CD8-positive, alpha-beta memory T cell (primary cell): ENCODE results near the gene SUPT4H1. TPM values are rescaled to one million over a fixed set of nuclear protein-coding genes. Genes with fewer than 3 reads are reported as not detected.
A peak's percentile ranks its signal among the peaks of the same experiment; 100 is the strongest.

Source experiments
- CTCF ChIA-PET: fragments of 350-600 bp; sonication (Branson Sonifier 250); formaldehyde crosslinking; loops from one replicate; lab custom pipeline; 2021; ENCODE audit warnings: antibody characterized with exemption; lab: Charles Lee
- POLR2A ChIA-PET: fragments of 350-600 bp; sonication (Branson Sonifier 250); formaldehyde crosslinking; loops from one replicate; lab custom pipeline; 2021; ENCODE audit warnings: antibody characterized with exemption; lab: Charles Lee
- DNase-seq, 5 donors: peaks; one replicate each; pipeline versions ENCODE4 v3.0.0 to v3.0.0-alpha.2; 2020 to 2022; ENCODE audit warnings: mixed read lengths in 1 of 5
- H3K27ac ChIP-seq: one replicate; pipeline ENCODE4 v1.7.0; 2013; ENCODE audit warnings: low read depth, mild to moderate bottlenecking, low read length, moderate library complexity
- H3K27me3 ChIP-seq: 2 replicates; pipeline ENCODE4 v1.7.0; 2013; ENCODE audit warnings: low read length, mild to moderate bottlenecking; ENCODE audit not compliant: insufficient read depth, poor library complexity, severe bottlenecking
- H3K36me3 ChIP-seq: 2 replicates; pipeline ENCODE4 v1.7.0; 2013; ENCODE audit warnings: mild to moderate bottlenecking, low read length, moderate library complexity; ENCODE audit not compliant: insufficient read depth
- H3K4me1 ChIP-seq: 2 replicates; pipeline ENCODE4 v1.7.0; 2013; ENCODE audit warnings: mild to moderate bottlenecking, low read length, moderate library complexity; ENCODE audit not compliant: insufficient read depth
- H3K4me3 ChIP-seq: 2 replicates; pipeline ENCODE4 v1.7.0; 2013; ENCODE audit warnings: mild to moderate bottlenecking, low read length
- H3K9me3 ChIP-seq: 2 replicates; pipeline ENCODE4 v1.7.0; 2013; ENCODE audit warnings: mild to moderate bottlenecking, low read length
- H3K27ac Mint-ChIP-seq, 8 donors: one replicate each; pipeline ENCODE4 v1.8.0; 2020 to 2021; ENCODE audit warnings: mixed read lengths in 8 of 8, mild to moderate bottlenecking in 6 of 8, inconsistent platforms in 3 of 8, moderate library complexity in 3 of 8
- H3K27me3 Mint-ChIP-seq, 2 donors: one replicate each; pipeline ENCODE4 v1.8.0; 2020 to 2021; ENCODE audit warnings: mixed read lengths in 2 of 2, mild to moderate bottlenecking in 1 of 2, moderate library complexity in 1 of 2
- H3K36me3 Mint-ChIP-seq, 3 donors: one replicate each; pipeline ENCODE4 v1.8.0; 2020 to 2021; ENCODE audit warnings: mixed read lengths in 3 of 3, inconsistent platforms in 1 of 3, mild to moderate bottlenecking in 1 of 3
- H3K4me1 Mint-ChIP-seq, 3 donors: one replicate each; pipeline ENCODE4 v1.8.0; 2020 to 2021; ENCODE audit warnings: mixed read lengths in 3 of 3, inconsistent platforms in 1 of 3, mild to moderate bottlenecking in 1 of 3
- H3K4me3 Mint-ChIP-seq, 7 donors: one replicate each; pipeline ENCODE4 v1.8.0; 2020 to 2021; ENCODE audit warnings: mixed read lengths in 7 of 7, mild to moderate bottlenecking in 6 of 7, moderate library complexity in 4 of 7, inconsistent platforms in 2 of 7
- H3K9me3 Mint-ChIP-seq, 5 donors: one replicate each; pipeline ENCODE4 v1.8.0; 2020 to 2022; ENCODE audit warnings: mixed read lengths in 5 of 5, mild to moderate bottlenecking in 3 of 5, moderate library complexity in 2 of 5, inconsistent platforms in 1 of 5
- polyA plus RNA-seq: library from polyadenylated mRNA; unstranded; fragments of 300-500 nt; fragmentation: Illumina TruSeq; gene quantifications from one replicate; pipeline ENCODE4 v1.2.3, GENCODE V29; 2021
- total RNA-seq, 2 experiments: library from RNA; stranded (reverse); gene quantifications; one replicate each; pipeline ENCODE4 v1.2.3, GENCODE V29; 2021

The SUPT4H1 gene
- total and polyA plus RNA-seq, 3 experiments from 2014 or later, result 97.5 to 149 (median 145) TPM

DNA sequence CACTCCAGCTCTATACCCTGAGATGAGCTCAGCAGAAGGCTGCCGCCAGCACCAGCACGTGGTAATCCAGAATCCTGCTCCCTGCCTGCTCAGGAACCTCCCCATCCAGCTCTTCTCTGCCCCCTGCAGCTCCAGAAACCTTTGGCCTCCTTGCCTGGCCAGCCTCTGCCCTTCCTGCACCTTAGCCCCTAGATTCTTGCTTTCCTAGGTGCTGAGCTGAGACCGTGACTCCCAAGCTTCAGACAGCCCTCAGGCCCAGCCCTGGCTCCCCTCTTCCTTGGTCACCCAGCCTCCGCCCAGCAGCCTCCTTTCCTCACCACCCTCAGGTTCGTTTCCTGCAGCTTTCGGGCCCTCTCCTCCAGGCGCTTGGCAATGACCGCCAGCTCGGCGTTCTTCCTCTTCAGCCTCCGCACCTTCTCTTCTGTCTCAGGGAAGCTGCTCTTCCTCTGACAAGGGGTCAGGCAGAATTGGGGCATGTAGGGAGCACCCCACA lies 26.0 kb downstream of the SUPT4H1 start:
- Mint-ChIP-seq H3K4me3 (peak overlapping the region; percentile 17 to 94 (median 75)), H3K27me3 (no peaks in the 10 kb centered on the region), H3K9me3 (no peaks in the 10 kb centered on the region), H3K4me1 (peaks cover 46 to 65% (median 58%) of the 10 kb centered on the region in 3 donors), H3K27ac (peak overlapping the region in 6 of 8 donors; percentile 3 to 98 (median 80)), H3K36me3 (peaks cover 9 to 44% (median 12%) of the 10 kb centered on the region in 3 donors)
- Histone ChIP-seq H3K4me1 (peaks cover 34% of the 10 kb centered on the region), H3K27me3 (no peaks in the 10 kb centered on the region), H3K36me3 (peaks cover 10% of the 10 kb centered on the region), H3K27ac (no peak overlapping the region), H3K9me3 (no peaks in the 10 kb centered on the region), H3K4me3 (no peak overlapping the region)
- DNase-seq, result no peak
- CTCF ChIA-PET, result interaction anchor here (1.0 to 15.4 kb wide), 6 partner anchors 9 to 92 kb away, joined by 3 to 504 read pairs (median 12); partner anchors contain the start of genes RNF43 and SUPT4H1
- POLR2A ChIA-PET, result interaction anchor here (0.9 to 13.6 kb wide), 5 partner anchors 8 to 155 kb away, joined by 3 to 491 read pairs (median 4); partner anchors contain the start of gene RNF43

GRCh38 chr17:58325289-58325726 lies 26.7 kb downstream of the SUPT4H1 start:
- Mint-ChIP-seq H3K4me1 (peaks cover 46 to 68% (median 55%) of the 10 kb centered on the region in 3 donors), H3K27me3 (no peaks in the 10 kb centered on the region), H3K27ac (peak overlapping the region in 5 of 8 donors; percentile 17 to 80 (median 74)), H3K9me3 (no peaks in the 10 kb centered on the region), H3K36me3 (peaks cover 2 to 41% (median 7%) of the 10 kb centered on the region in 3 donors), H3K4me3 (peak overlapping the region in 5 of 7 donors; percentile 5 to 55 (median 16))
- Histone ChIP-seq H3K4me3 (no peak overlapping the region), H3K27me3 (no peaks in the 10 kb centered on the region), H3K4me1 (peaks cover 34% of the 10 kb centered on the region), H3K36me3 (peaks cover 3% of the 10 kb centered on the region), H3K27ac (no peak overlapping the region), H3K9me3 (no peaks in the 10 kb centered on the region)
- no peak for DNase-seq
- ChIA-PET CTCF (interaction anchor here (1.3 to 15.4 kb wide), 5 partner anchors 8 to 92 kb away, joined by 3 to 504 read pairs (median 19); partner anchors contain the start of genes RNF43 and SUPT4H1), POLR2A (interaction anchor here (0.9 to 13.6 kb wide), 2 partner anchors 13 to 17 kb away, joined by 3 to 491 read pairs; no protein-coding TSS in a partner anchor)

DNA sequence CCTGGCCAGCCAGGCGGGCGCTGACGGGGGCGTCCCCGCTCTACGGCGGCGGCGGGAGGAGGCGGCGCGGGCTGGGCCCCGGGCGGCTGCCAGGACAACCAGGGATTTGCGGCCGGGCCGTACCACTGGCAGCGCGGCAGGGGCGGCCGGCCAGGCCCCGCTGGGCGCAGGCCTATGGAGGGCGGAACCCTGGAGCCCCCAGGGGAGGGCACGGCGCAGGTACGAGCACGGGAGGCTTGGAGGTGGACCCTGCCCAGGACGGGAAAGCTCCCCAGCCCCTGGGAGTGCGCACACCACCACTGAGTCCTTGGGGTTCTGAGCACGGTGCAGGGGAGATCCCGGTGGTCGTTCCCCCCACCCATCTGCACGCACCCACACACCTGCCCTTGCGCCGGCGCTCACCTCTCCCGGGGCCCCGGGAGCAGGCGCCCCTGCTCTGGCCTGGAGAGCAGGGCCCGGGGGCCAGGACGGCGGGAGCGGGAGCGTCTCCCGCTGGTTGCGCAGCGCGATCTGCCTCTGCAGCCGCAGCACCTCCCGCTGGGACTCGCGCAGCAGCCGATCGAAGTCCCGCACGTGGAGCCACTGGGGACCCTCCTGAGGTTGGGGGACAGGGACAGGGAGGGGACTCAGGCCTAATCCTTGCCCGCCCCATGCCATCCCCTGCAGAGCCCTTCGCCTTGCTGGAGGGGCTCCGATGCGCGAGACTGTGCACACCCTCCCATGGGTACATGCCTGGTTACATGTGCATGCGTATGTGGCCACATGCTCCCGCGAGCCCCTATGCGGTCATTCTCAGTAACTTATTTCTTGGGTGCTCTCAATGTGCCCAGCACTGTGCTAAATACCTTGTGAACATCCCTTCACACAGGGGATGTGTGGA lies 27.4 kb downstream of the SUPT4H1 start:
- Histone ChIP-seq H3K9me3 (no peaks in the 10 kb centered on the region), H3K4me1 (peaks cover 34% of the 10 kb centered on the region), H3K27me3 (no peaks in the 10 kb centered on the region), H3K27ac (no peak overlapping the region), H3K36me3 (no peaks in the 10 kb centered on the region), H3K4me3 (no peak overlapping the region)
- peak overlapping the region in 5 of 8 donors; percentile 17 to 80 (median 74) for H3K27ac Mint-ChIP-seq
- H3K9me3 Mint-ChIP-seq, result no peaks in the 10 kb centered on the region
- H3K4me3 Mint-ChIP-seq, result peak overlapping the region in 3 of 7 donors; percentile 10 to 50 (median 16)
- peaks cover 43 to 61% (median 48%) of the 10 kb centered on the region in 3 donors for H3K4me1 Mint-ChIP-seq
- DNase-seq, result no peak
- peaks cover 0 to 40% (median 3%) of the 10 kb centered on the region in 3 donors for H3K36me3 Mint-ChIP-seq
- ChIA-PET POLR2A (interaction anchor here (2.4 to 13.6 kb wide), 2 partner anchors 12 to 17 kb away, joined by 6 to 491 read pairs; no protein-coding TSS in a partner anchor), CTCF (interaction anchor here (1.3 to 15.4 kb wide), 4 partner anchors 7 to 93 kb away, joined by 3 to 504 read pairs (median 32); partner anchors contain the start of gene RNF43)
- no peaks in the 10 kb centered on the region for H3K27me3 Mint-ChIP-seq

DNA sequence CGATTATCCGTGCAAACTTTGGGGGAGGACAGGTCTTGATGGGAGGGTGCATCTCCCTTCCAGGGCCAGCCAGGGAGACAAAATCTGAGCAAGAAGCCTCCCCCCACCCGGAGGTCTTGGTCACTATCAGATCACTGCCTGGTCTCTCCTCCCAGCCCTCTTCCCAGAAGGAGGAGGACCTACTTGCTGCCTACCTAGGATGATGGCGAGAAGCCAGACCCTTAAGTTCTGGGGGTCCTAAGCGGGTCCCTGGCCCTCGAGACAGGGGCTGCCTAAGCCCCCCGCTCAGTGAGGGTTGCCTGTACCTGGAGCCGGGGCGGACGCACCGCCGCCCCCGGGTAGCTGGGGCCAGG lies 28.0 kb downstream of the SUPT4H1 start:
- ChIA-PET CTCF (interaction anchor here (15.4 kb wide), 1 partner anchor 18 kb away, joined by 504 read pairs; no protein-coding TSS in a partner anchor), POLR2A (interaction anchor here (1.5 to 2.4 kb wide), 2 partner anchors 13 to 21 kb away, joined by 4 to 6 read pairs; no protein-coding TSS in a partner anchor)
- no peak overlapping the region for H3K4me3 ChIP-seq
- no peaks in the 10 kb centered on the region for H3K36me3 ChIP-seq
- no peak overlapping the region for H3K27ac ChIP-seq
- H3K9me3 Mint-ChIP-seq, result no peaks in the 10 kb centered on the region
- peak overlapping the region in 4 of 8 donors; percentile 7 to 91 (median 40) for H3K27ac Mint-ChIP-seq
- H3K4me3 Mint-ChIP-seq, result no peak overlapping the region
- H3K27me3 ChIP-seq, result no peaks in the 10 kb centered on the region
- peaks cover 0 to 37% (median 5%) of the 10 kb centered on the region in 3 donors for H3K36me3 Mint-ChIP-seq
- H3K27me3 Mint-ChIP-seq, result no peaks in the 10 kb centered on the region
- H3K4me1 ChIP-seq, result peaks cover 31% of the 10 kb centered on the region
- DNase-seq, result no peak
- H3K4me1 Mint-ChIP-seq, result peaks cover 37 to 55% (median 42%) of the 10 kb centered on the region in 3 donors
- H3K9me3 ChIP-seq, result no peaks in the 10 kb centered on the region

DNA sequence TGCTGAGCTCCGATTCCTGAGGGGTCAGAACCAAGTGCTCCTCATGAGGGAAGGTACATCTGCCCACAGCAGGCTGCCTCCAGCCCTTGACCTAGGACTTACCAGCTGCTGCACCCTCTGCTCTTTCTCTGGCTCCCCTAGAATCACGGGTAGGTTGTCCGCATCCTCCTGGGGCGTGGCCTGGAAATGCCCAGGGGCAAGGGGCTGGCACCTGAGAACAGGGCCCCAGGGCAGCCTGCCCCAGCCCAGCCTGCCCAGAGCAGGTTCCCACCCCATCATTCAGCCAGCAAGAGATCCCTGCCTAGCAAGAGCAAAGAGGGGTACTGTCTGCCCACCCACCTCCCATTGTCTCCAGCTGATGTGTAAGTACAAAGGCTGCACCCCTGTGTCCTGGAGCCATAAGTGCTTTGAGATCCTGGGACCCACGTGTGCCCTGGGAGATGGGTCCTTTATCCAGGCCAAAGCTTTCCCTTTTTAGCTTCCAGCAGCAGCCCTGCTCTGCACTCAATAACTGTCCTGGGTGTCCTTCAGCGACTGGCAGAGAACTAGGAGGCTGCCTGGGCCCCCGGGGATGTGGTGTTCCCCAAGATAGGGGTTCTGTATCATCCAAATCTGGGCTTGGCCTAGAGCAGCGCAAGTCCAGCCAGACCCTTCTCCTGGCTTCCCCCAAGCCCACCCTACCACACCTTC lies 28.5 kb downstream of the SUPT4H1 start:
- Histone ChIP-seq H3K4me1 (peaks cover 26% of the 10 kb centered on the region), H3K27me3 (no peaks in the 10 kb centered on the region), H3K27ac (no peak overlapping the region), H3K4me3 (no peak overlapping the region), H3K9me3 (no peaks in the 10 kb centered on the region), H3K36me3 (no peaks in the 10 kb centered on the region)
- no peak overlapping the region for H3K4me3 Mint-ChIP-seq
- peaks cover 34 to 52% (median 38%) of the 10 kb centered on the region in 3 donors for H3K4me1 Mint-ChIP-seq
- peak overlapping the region in 5 of 8 donors; percentile 7 to 91 (median 54) for H3K27ac Mint-ChIP-seq
- DNase-seq, result no peak
- no peaks in the 10 kb centered on the region for H3K9me3 Mint-ChIP-seq
- H3K27me3 Mint-ChIP-seq, result no peaks in the 10 kb centered on the region
- ChIA-PET POLR2A (interaction anchor here (0.9 to 2.4 kb wide), 3 partner anchors 9 to 21 kb away, joined by 3 to 6 read pairs (median 4); no protein-coding TSS in a partner anchor), CTCF (interaction anchor here (1.1 to 15.4 kb wide), 2 partner anchors 18 to 29 kb away, joined by 4 to 504 read pairs; partner anchors contain the start of gene SUPT4H1)
- H3K36me3 Mint-ChIP-seq, result peaks cover 0 to 34% (median 5%) of the 10 kb centered on the region in 3 donors

GRCh38 chr17:58322581-58323185 lies 29.3 kb downstream of the SUPT4H1 start:
- no peak for DNase-seq
- Histone ChIP-seq H3K4me3 (no peak overlapping the region), H3K4me1 (peaks cover 24% of the 10 kb centered on the region), H3K27me3 (no peaks in the 10 kb centered on the region), H3K36me3 (no peaks in the 10 kb centered on the region), H3K27ac (no peak overlapping the region), H3K9me3 (no peaks in the 10 kb centered on the region)
- Mint-ChIP-seq H3K27ac (peak overlapping the region in 2 of 8 donors; percentile 48 to 70), H3K4me1 (peaks cover 32 to 52% (median 32%) of the 10 kb centered on the region in 3 donors), H3K36me3 (peaks cover 0 to 30% (median 5%) of the 10 kb centered on the region in 3 donors), H3K27me3 (no peaks in the 10 kb centered on the region), H3K9me3 (no peaks in the 10 kb centered on the region), H3K4me3 (no peak overlapping the region)
- CTCF ChIA-PET, result interaction anchor here (1.0 to 15.4 kb wide), 4 partner anchors 19 to 165 kb away, joined by 3 to 504 read pairs (median 4); partner anchors contain the start of genes HSF5, RNF43 and SUPT4H1
- POLR2A ChIA-PET, result interaction anchor here (0.5 to 2.4 kb wide), 4 partner anchors 10 to 22 kb away, joined by 3 to 6 read pairs (median 4); no protein-coding TSS in a partner anchor
